Astrocyte of the cerebellum (primary cell): ENCODE measurements around the gene CIP2A.

Source experiments
- DNase-seq: peaks from one replicate; pipeline ENCODE4 v3.0.0-alpha.2; 2011; ENCODE audit warnings: low read depth
- H3K4me3 ChIP-seq: 2 replicates; pipeline ENCODE4 v1.5.1; 2011; ENCODE audit warnings: mild to moderate bottlenecking, low read depth, low read length, moderate library complexity
- in situ Hi-C: cut with HindIII; loops from 2 replicates; pipeline ENCODE4 v1.10.0; 2017; ENCODE audit warnings: low sequenced_read_pairs
- TF ChIP-seq, protein P1 (sequence below): IDR thresholded peaks from 2 replicates; pipeline ENCODE4 v1.5.1; 2012; ENCODE audit warnings: low read length, low read depth, moderate library complexity, mild to moderate bottlenecking; ENCODE audit errors: missing control alignments

CIP2A gene

DNA sequence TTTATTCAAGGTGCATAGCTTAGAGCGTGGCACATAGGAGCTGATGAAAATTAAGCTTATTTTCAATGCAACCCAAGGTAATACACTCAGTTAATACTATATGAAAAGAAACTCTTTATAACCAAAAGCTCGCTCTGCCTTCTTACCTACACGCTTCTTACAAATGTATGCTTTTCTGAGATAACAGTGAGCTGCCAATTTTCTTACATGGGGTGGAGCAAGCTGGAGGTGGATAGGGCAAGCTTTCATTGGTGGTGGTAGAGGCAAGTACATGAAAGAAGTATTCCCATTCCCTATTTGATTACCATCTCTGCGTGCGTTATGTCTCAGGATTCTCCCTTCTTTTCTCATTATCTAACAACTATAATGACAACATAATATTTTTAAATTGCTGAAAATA, 9.1 kb upstream of the CIP2A start:
- in situ Hi-C loops: no loop called here
- TF ChIP-seq, protein P1, sequence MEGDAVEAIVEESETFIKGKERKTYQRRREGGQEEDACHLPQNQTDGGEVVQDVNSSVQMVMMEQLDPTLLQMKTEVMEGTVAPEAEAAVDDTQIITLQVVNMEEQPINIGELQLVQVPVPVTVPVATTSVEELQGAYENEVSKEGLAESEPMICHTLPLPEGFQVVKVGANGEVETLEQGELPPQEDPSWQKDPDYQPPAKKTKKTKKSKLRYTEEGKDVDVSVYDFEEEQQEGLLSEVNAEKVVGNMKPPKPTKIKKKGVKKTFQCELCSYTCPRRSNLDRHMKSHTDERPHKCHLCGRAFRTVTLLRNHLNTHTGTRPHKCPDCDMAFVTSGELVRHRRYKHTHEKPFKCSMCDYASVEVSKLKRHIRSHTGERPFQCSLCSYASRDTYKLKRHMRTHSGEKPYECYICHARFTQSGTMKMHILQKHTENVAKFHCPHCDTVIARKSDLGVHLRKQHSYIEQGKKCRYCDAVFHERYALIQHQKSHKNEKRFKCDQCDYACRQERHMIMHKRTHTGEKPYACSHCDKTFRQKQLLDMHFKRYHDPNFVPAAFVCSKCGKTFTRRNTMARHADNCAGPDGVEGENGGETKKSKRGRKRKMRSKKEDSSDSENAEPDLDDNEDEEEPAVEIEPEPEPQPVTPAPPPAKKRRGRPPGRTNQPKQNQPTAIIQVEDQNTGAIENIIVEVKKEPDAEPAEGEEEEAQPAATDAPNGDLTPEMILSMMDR: no peak
- no peak for DNase-seq
- H3K4me3 ChIP-seq: no peak overlapping the region

DNA sequence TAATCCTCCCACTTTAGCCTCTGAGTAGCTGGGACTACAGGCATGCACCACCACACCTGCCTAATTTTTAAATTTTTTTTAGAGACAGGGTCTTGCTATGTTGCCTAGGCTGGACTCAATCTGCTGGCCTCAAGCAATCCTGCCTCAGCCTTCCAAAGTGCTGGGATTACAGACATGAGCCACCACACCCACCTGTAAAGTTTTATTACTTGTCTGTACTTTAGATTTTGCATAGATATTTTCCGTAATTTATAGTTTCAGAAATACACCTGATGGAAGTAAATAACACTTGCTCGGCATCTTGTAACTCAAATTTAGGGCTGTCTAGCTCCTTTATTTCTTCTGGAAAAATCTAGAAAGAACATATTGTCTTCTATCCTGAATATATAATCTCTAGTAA, 6.1 kb upstream of the CIP2A start:
- no peak overlapping the region for H3K4me3 ChIP-seq
- in situ Hi-C loops: no loop called here
- DNase-seq: no peak
- TF ChIP-seq, protein P1: no peak

GRCh38 chr3:108590460-108590859, 1.2 kb upstream of the CIP2A start:
- H3K4me3 ChIP-seq: peak overlapping the region; percentile 84
- TF ChIP-seq, protein P1: no peak
- in situ Hi-C loops: no loop called here
- no peak for DNase-seq

DNA sequence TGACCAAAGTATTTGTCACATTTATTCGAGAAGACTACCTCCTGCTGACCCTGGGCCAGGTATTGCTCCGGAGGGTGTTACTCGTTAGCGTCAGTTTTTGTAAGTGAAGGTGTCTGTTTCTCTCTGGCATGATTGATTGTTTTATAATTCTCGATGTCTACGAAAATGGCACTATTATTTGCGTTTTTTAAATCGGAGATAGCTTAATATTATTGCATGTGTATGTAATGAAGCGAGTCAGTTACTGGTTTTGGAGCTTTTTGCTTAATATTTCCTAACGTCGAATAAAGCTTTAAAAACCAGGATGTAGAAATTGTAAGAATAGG, 723 bp upstream of the CIP2A start:
- no peak for DNase-seq
- TF ChIP-seq, protein P1: no peak
- in situ Hi-C loops: no loop called here
- peak overlapping the region; percentile 84 for H3K4me3 ChIP-seq

DNA sequence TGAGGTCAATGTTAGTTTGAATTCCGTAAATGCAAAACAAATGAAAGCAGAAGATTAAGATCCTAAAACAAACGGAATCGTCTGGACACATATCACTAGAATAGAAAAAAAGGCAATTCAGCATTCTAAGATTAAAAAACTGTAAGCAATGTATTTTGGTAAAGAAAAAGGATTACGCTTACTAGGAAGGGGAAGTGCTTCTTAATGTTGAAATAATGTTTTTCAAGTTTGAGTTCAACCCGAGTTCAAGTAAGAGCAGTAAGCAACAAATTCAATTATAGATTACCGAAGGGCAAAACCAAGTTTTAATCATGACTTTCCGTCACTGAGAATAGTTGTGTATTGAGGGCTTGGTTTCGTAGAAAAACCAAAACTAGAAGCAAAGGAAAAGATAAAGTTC, 637 bp downstream of the CIP2A start:
- TF ChIP-seq, protein P1: no peak
- H3K4me3 ChIP-seq: peak overlapping the region; percentile 84
- in situ Hi-C loops: no loop called here
- no peak for DNase-seq

GRCh38 chr3:108578064-108578463, 11.2 kb downstream of the CIP2A start:
- H3K4me3 ChIP-seq: no peak overlapping the region
- DNase-seq: no peak
- TF ChIP-seq, protein P1: no peak
- in situ Hi-C loops: no loop called here

DNA sequence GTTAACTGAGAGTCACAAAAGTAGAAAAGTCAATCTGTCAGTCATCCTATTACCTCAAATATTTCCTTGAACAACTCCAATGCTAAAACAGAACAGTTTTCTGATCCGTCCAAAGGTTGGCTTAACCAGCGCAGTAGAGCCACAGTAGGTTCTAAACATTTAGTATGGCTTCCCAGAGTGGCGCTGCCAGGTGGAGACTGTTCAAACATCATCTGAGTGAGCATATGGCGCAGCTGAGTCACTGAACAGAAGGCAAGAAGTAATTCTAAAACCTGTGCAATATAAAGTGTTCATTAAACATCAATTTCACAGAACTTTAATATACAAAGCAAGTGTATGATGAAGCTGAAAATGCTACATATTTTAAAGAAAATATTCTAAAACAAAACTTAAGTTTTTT, 19.9 kb downstream of the CIP2A start:
- TF ChIP-seq, protein P1: no peak
- no peak for DNase-seq
- no peak overlapping the region for H3K4me3 ChIP-seq
- in situ Hi-C loops: no loop called here
